ENCODE measurements around the gene JCAD.

Gene JCAD

DNA sequence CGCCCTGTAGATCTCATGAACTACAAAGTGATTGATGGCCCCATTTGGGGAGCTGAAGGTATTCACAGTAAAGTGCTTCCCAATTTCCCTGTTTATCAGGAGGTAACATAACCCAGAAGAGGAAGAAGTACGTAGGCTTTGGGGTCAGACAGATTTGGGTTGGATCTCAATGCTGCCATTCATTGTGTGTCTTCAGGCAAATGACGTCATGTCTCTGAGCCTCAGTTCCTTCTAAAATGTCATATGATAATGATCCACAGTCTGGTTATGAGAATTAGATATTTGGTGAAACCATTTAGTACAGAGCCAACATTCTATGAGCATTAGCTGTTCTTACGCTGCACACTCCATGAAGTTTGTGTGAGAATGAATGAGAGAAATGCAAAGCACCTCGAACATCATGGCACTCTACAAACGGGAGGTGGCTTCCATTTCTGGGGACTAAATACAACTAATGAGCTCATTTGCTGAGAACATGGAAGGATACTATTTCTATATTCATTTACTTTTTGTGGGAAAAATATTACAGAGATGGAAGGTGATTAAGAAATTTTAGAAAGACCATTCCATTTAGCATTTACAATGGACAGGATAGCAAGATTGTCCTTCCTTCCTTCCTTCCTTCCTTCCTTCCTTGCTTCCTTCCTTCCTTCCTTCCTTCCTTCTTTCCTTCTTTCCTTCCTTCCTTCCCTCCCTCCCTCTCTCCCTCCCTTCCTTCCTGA is 13.8 kb upstream of the JCAD start:
- in situ Hi-C loops (cut with MboI; ENCODE audit: low sequenced_read_pairs), result no loop called here

DNA sequence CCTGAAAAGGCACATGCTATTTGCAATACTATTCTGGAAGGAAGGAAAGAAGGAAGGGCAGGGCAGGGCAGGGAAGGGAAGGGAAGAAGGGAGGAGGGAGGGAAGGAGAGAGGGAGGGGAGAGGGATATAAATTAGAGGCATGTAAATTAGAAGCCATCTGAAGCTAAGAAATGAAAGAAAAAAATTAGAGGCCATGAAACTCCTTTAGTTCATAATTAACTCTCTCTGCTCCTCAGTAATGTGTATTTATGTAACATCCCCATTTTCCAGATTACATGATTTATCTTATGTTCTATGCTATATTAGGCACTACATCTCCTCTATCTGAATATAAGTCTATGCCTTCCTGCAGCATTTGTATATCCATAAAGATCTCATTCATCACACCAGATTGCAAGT is 12.7 kb upstream of the JCAD start:
- in situ Hi-C loops (cut with MboI; ENCODE audit: low sequenced_read_pairs), result no loop called here

DNA sequence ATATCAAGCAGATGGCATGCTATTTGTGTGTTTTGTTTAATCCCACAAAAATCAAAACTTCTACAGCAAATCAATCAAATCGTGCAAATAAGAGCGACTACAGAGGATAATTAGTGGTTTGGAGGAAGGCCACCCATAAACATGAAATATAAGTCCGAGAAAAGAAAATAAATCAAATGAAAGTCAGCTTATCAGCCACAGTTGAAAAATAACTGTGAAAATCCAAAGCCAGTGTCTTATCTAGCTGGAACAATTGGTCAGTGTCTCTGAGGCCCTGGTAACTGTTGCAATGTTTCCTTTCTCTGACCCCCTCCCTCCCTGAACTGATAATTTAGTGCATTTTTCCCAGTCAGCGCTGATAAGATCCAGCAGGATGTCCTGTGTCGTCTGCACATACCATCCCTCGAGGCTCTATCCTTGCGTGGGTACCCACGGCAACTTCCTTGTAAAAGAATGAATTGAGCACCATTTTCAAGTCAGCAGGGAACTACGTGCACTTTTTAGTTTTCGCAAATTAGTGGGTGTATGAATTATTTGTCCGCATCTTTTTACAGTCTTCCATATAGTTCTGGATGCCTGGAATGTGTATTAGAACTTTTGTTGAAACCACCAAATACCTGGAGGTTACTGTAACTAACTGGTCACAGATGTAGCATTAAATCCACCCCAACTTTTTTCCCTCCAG is 10.8 kb upstream of the JCAD start:
- in situ Hi-C loops (cut with MboI; ENCODE audit: low sequenced_read_pairs), result no loop called here

DNA sequence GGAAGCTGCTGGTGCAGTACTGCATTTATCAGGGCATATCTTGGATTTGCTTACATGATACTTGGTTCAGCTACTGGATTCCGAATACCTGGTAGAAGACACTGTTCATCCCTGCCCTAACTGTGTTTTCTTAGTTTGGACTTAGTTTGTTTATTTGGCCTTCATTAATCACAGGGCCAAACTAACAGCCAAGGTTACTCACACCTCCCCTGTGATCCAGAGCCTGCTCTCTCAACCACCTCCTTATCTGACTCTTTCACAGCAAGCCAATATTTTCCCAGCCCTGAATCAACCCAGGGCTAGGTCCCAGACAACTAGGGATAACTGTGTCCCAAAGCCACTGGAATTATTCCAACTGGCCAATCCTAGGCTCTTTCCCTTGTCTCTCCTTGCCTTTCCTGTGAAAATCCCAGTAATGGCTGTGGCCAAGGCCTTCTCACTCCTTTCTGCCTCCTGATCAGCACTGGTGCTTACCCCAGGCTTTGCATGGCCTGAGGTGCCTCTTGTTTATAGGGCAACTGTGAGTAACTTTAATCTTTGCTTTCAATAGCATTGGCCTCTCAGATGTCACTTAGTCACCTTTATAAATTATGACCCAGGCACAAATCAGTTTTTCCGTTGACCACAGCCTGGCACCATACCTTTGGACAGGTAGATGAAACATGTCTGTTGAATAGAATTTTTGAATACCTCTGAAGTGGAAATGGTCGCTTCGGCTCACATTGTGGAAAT is 9.3 kb upstream of the JCAD start:
- in situ Hi-C loops (cut with MboI; ENCODE audit: low sequenced_read_pairs), result no loop called here

GRCh38 chr10:30063099-30063498 is 3.7 kb upstream of the JCAD start:
- in situ Hi-C loops (cut with MboI; ENCODE audit: low sequenced_read_pairs), result no loop called here

GRCh38 chr10:30062582-30062981 is 3.2 kb upstream of the JCAD start:
- in situ Hi-C loops (cut with MboI; ENCODE audit: low sequenced_read_pairs), result no loop called here

GRCh38 chr10:30062090-30062489 is 2.7 kb upstream of the JCAD start:
- in situ Hi-C loops (cut with MboI; ENCODE audit: low sequenced_read_pairs), result no loop called here

DNA sequence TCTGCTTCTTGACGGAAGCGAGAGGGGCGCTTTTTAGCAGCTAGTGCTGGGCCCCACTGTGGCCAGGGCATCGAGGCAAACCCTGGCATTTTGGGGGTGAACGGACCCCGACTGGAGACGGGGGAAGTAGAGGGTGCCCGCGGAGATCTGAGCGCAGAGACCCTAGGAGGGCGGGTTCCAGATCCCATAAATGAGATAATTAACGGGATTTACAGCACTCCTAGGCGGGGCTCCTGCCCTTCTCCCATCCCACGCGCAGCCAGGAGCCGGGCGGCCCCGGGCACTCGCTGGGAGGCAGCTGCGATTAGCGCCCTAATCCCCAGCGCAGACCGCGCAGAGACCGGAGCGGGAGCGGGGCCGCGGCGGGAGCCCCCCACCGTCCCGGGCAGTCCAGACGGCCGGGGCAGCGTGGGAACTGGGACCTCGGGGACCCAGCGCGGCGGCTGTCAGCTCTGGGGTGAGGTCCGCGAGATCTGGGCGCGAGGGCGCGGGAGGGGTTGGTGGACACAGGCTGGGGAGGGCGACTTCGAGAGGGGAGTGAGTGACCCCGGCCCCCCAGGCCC is 735 bp downstream of the JCAD start:
- in situ Hi-C loops (cut with MboI; ENCODE audit: low sequenced_read_pairs), result no loop called here

GRCh38 chr10:30057894-30058556 is 1.4 kb downstream of the JCAD start:
- in situ Hi-C loops (cut with MboI; ENCODE audit: low sequenced_read_pairs), result no loop called here

DNA sequence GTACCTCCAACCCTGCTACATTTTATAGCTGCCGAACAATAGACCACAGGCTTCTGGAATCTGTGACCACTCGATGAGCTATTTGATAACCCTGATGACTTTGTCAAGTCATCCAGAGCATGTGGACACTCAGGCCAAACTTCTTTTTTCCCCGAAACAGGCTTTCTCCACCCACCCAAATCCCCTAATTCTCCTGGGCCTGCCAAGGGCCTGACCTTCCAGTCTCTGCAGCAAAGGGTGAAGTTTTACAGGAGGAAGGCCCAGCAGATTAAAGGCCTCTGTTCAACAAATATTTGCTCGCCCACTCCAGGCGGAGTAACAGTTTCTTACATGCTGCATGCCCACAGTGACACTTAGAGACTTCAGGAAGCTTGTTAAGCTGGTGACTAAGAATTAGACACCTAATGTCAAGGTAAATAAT is 2.0 kb downstream of the JCAD start:
- in situ Hi-C loops (cut with MboI; ENCODE audit: low sequenced_read_pairs), result no loop called here

DNA sequence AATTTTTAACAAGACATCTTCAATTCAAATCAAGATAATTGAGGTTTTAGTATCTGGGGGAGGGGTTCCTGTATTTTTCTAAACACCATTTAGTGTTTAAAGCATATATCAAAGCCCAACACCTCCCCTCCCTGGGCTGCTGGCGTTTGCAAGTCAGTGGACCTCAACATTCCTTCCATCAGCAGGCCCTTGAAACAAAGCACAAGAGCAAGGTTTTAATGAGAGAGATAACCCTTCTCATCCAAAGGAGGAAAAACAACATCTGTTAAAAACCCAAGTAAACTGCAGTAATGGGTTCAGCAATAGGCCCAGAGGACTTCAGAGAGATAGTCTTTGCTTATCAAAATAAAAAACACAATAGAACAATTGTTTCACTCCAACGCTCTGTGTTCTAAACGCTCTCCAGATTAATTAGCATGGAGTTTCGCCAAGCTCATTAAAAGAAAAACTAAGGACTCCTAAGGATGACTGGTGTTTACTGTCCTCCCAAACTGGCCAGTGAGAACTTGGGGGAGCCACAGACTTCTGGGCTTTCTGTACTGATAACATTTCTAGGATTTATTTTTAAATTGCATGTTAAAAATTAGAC is 2.5 kb downstream of the JCAD start:
- in situ Hi-C loops (cut with MboI; ENCODE audit: low sequenced_read_pairs), result no loop called here

DNA sequence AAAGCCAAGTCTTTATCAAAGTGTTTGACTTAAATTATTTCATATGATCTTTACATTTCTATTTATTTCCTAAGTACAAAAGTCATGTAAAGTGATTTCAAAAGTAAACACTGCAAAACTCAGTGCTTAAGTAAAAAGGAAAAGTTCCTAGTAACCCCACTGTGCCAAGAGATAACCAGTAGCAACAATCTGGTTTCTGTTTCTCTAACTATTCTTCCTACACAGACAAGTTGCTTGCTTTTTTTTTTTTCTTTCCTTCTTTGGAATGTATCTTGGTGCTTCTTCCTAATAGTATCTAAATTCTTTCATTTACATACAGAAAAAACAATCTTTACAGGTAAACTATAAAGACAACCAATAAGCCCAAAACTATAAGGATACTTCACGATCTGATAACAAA is 3.1 kb downstream of the JCAD start:
- in situ Hi-C loops (cut with MboI; ENCODE audit: low sequenced_read_pairs), result no loop called here

GRCh38 chr10:30055226-30055662 is 4.1 kb downstream of the JCAD start:
- in situ Hi-C loops (cut with MboI; ENCODE audit: low sequenced_read_pairs), result no loop called here

DNA sequence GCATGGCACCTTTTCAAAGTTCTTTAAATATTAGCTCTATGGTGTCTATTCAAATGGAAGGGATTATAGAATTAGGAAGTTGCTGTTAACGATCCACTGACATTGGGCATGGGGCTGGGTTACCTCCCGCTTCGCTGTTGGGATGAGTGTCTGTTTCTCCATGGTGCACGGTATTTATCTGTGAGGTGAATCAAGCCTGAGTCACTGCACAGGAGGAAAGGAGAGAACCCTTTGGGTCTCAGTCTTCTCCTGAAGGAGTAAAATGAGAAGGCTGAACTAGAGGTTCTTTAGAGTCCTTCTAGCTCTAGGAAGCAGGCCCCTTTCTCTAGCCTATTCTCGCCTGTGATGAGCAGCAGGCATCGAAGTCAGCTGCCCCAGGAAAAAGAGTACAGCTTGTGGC is 7.3 kb downstream of the JCAD start:
- in situ Hi-C loops (cut with MboI; ENCODE audit: low sequenced_read_pairs), result no loop called here

DNA sequence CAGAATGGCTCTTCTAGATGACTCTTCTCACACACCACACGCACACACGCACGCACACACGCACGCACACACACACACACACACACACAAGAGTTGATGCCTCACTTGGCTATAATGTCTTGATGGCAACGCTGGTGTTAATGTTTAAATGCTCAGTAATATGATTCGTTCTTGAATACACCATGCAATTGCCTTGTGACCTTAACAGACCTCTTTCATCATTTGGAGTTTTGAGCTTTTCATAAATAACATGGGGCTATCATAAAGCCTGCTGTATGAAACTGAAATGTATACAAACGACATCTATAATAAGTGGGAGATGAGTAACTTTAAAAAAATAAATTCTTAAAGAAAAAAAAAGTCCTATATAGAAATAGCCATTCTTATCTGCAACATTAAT is 8.2 kb downstream of the JCAD start:
- in situ Hi-C loops (cut with MboI; ENCODE audit: low sequenced_read_pairs), result no loop called here

- in situ Hi-C loops (cut with MboI; ENCODE audit: low sequenced_read_pairs), result no loop called here
Measured at GRCh38 chr10:30050411-30050810, 9.0 kb downstream of the JCAD start.

GRCh38 chr10:30048768-30049517 is 10.4 kb downstream of the JCAD start:
- in situ Hi-C loops (cut with MboI; ENCODE audit: low sequenced_read_pairs), result no loop called here

DNA sequence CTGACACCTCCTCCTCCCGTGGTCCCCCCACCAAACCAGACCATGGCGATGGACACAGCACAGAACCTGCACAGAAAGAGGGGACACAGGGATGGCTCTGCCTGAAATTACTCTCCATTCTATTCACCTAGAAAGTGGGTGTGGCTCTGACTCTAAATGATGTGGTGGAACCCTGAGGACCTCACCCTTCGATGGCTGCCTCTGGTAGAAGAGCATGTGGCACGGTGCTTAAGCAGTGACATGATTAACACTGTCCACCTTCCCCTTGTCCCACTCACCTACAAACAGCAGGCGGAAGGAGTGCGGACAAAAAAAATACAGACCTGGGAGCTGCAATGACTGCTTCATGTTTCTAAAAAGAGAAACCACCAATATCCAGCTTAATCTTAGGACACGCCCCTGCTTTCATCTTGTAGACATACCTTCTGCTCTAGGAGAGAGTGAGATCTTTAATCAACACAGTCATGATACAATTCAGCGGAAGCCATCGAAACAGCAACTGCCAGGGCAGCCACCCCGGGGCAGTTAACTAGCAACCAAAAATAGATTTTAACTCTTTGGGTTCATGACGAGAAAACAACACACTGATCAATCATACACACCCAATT is 11.4 kb downstream of the JCAD start:
- in situ Hi-C loops (cut with MboI; ENCODE audit: low sequenced_read_pairs), result no loop called here

DNA sequence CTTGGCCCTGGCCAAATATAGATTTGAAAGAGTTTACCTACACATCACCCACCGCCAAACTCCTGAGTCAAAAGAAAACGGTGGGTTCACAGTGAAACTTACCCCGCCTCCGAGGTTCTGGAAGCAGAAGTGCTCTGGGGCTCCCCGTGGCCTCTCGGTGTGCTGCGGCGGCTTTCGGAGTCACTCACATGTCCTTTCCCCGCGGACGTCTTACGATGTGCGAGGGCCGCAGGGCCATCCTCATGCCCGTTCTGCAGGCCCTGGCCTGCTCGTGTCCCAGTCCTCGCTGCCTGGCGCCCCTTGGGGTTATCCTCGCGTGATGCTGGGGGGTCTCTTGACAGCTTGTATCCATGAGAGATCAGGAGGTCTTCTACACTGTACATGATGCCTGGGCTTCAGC is 12.0 kb downstream of the JCAD start:
- in situ Hi-C loops (cut with MboI; ENCODE audit: low sequenced_read_pairs), result no loop called here

DNA sequence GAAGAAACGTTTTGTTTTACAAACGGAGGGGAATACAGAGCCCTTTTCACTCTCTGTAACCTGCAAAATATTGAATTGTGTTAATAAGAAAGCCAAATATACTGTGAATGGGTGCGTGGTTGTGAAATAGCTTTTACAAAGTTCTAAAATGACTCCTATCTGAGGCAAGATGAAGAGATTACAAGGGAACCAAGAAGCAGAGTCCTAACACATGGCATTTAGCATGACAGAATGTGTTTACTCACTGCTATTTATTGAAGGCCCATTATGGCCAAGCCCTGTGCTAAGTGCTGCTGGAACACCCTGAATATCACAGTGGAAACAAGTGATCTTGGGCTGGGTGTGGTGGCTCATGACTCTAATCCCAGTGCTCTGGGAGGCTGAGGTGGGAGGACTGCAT is 12.9 kb downstream of the JCAD start:
- in situ Hi-C loops (cut with MboI; ENCODE audit: low sequenced_read_pairs), result no loop called here
